Hematopoietic multipotent progenitor cell (in vitro differentiated cells): ENCODE data around the gene HOMER3. TPM values are rescaled to one million over a fixed set of nuclear protein-coding genes. Genes with fewer than 3 reads are reported as not detected.
A peak's percentile ranks its signal among the peaks of the same experiment; 100 is the strongest.
"Not testable (repeated sequence)": the region's sequence is repeated elsewhere in the genome, so short reads cannot be mapped to it uniquely, and the experiment has no call there.

Experiments used
- DNase-seq, 3 donors: peaks; one replicate each; pipeline ENCODE4 v3.0.0-alpha.2; 2011 to 2015; ENCODE audit warnings: low read depth in 2 of 3, low spot score in 2 of 3
- total RNA-seq: library from RNA; depleted of rRNA; stranded (reverse); fragments of >200 nt; gene quantifications from one replicate; pipeline ENCODE4 v1.2.3, GENCODE V29; 2012

HOMER3 gene
- total RNA-seq, 1 donor, result 4.8 TPM

GRCh38 chr19:18904334-18905057 lies 36.5 kb downstream of the HOMER3 start:
- no peak for DNase-seq

DNA sequence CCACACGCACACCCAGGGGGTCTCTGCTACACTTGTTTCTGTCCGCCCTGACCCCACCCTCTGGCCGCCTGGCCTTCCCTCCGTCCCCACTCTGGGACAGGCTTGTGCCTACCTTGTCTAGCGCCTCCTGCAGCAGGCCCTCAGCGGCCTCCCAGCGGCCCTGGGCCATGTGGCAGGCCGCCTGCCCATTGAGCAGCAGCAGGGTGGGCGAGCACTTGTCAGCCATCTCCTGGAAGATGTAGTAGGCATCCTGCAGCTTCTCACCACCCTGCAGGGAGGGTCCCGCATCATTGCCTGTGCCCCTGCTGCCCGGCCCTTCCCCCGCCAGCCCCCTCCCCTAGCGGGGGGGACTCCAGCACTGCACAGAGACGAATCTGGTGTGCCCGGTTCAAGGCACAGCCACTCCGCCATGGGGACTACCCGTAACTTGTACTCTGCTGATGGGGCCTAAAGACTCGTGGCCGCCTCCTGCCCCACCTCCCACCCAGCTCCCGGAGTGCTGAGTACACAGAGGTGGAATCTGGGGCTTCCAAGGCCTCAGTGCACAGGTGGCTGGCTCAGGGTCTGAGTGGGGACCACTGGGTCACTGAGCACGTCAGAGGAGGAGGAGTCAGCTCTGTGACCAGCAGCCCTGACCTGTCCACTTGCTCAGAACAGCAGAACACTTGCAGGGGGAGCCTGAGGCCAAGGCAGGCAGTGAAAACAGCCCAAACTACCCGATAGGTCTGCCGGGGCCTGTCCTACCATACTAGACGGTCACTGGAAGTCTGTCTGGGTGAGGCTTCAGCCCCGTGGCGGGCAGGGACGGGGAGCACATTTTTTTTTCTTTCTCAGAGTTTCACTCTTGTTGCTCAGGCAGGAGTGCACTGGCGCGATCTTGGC lies 37.6 kb downstream of the HOMER3 start:
- no peak for DNase-seq

DNA sequence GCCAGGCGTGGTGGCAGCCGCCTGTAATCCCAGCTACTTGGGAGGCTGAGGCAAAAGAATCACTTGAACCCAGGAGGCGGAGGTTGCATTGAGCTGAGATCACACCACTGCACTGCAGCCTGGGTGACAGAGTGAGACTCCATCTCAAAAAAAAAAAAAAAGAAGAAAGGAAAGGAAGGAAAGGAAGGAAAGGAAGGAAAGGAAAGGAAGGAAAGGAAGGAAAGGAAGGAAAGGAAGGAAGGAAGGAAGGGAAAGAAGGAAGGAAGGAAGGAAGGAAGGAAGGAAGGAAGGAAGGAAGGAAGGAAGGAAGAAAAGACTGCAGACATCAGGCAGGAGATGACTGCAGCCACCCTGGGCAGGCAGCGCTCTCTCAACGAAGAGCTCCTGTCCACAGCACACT lies 38.5 kb downstream of the HOMER3 start:
- not testable (repeated sequence) for DNase-seq

- DNase-seq, result no peak
Measured at GRCh38 chr19:18901491-18901890, 39.5 kb downstream of the HOMER3 start.

DNA sequence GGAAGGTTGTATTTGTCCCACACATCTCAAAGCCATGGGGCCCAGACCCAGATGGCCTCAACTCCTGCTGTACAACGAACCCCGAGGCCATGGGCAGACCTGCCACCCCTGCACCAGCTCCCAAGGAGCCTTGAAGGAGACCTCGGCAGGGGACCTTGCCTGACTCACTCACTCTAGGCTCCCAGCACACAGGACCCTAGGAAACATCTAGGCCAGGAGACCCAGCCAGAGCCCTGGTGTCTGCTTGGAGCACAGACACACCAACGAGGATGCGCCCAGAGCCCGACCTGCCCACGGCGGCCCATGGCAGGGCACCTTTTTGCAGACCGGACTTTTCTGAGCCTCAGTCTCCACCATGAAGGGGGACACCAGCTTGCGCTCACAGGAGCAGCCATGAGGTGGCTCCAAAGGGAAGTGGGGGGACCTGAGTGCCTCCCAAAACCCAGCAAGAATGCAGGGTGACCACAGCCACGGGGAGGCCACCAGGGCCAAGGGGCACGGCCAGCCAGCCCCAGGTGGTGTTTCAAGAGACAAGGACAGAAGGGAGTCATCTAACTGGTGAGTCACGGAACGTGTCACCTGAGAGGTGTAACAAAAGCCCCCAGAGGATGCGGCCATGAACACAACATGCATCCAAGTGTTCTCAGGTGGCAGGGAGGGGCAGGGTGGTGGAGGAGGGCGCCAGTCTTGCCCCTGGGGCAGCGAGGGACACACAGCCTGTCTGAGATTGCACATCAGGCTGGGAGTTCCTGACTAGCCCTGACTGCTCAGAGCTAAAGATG lies 40.1 kb downstream of the HOMER3 start:
- no peak for DNase-seq

DNA sequence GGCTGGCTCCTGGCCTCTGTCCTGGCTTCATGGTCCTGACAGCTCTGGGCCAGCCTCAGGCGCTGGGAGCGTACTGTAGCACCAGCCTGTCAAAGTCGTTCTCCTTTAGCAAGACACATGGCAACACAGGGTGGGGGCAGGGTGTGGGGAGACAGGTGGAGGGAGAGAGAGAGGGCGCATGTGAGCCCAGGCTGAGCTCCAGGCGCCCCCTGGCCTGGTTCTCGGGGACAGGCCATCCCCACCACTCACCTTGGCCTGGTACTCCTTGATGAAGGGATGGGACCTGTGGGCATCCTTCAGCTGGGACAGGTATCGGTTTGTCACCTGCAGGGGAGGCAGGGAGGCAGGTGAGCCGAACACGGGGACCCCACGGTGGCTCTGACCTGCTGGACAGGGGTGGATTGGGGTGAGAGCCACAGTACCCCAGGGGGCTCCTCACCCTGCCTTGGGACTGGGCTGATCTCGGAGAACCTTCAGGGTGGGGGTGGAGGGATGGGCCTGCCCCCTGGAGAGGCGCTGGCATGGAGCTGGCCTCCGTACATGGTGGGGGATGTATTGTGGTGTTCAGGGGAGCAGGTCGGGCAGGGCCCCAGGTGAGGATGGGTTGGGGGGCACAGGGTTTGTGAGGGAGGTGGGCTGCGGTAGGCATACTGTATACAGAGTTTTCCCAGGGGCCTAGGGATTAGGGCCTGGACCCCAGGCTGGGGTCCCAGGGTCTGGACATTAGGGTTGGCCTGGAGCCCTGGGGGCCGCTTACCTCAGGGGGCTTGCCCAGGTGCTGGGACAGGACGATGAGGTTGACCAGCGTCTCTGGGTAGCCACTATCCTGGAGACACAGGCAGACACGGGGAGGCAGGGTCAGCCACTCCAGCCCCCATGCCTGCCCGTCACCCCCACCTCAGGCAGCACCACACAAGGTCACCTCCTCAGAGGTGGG lies 41.1 kb downstream of the HOMER3 start:
- DNase-seq, result no peak

DNA sequence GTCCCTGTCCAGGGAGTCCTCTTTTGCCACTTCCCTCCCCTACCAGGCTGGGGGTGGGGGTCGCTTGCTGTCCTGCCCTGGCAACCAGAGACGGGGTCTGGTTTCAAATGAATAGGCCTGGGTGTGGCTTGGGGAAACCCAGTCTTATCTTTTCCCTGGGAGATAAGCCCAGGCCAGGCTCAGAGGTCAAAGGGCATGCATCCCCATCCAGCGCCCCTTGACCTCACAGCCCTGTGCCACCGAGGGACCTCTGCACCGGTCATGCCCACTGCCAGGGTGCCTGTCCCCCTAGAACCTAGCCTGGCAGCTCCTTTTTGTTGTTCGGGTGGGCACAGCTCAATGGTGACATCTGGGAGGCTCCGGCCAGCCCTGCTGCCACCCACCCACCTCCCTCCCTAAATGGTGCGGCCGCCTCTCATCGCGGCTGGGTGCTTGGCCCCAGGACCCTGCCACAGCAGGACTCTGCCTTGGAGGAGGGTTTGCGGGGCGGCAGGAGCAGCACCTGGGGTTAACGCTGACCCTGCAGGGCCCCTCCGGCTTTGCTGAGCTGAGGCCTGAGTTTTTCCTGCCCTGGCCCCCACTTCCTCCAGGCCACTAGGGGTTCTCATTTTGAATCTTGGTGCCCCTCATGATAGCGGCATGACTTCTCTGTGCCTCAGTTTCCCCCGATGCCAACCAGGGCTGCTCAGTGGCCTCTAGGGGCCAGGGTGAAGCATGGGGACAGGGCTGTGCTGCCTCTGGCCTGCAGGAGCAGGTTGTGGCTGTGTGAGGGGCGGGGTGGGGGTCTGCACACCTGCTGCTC lies 42.2 kb downstream of the HOMER3 start:
- DNase-seq, result no peak

DNA sequence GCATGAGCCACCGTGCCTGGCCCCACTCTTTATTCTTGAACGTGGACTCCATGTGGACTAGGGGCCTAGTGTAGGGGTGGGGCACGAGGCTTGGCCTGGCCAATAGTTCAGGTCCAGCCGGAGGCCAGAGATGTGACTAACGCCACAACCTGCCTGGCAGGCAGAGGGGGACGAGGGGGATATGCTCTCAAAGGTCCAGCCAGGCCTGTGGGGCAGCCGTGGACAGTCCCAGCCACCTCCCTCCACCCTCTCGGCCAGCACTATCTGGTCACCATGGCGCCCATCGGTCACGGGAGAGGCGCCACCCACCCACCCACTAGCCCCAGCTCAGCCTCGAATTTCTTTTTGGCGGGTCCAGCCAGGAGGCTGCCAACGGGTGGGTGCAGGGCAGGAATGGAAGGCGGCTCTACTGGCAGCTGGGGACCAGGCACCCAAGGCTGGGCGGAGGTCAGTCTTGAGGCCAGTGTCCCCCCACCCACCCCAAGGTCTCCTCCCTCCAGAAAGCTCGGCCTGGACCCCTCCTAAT lies 42.9 kb downstream of the HOMER3 start:
- no peak for DNase-seq

GRCh38 chr19:18897094-18898029 lies 43.7 kb downstream of the HOMER3 start:
- no peak for DNase-seq

- DNase-seq, result peak in 1 of 3 donors; percentile 13
Measured at GRCh38 chr19:18896421-18896841, 44.6 kb downstream of the HOMER3 start.

DNA sequence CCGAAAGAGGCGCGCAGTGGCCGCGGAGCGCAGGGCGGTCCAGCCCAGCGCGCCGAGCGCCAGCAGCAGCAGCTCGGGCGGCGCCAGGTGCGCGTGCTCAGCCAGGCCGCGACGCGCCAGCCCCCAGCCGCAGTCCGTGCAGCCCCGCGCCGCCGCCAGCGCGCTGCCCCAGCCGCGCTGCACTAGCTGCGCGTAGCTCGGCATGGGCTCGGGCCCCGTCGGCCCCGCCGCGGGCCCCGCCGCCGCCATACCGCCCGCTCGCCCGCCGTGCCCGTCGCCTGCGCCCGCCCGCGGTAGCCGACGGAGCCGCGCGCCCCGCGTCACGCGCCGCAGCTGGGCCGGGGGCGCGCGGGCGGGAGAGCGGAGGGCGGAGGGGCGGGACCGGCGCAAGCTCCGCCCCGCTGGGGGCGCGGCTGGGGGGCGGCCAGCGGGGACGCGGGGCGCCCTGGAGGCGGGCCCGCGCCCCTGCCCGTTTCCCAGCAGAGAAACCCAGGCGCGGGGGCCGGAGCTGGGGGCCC lies 45.1 kb downstream of the HOMER3 start, which contains the start of gene CERS1:
Gene CERS1, minus strand, starts transcription at position 335 of the 518 bp plus-strand sequence. Its CDS starts 86 bp downstream, at position 249.
- peak in 1 of 3 donors; percentile 28 for DNase-seq

DNA sequence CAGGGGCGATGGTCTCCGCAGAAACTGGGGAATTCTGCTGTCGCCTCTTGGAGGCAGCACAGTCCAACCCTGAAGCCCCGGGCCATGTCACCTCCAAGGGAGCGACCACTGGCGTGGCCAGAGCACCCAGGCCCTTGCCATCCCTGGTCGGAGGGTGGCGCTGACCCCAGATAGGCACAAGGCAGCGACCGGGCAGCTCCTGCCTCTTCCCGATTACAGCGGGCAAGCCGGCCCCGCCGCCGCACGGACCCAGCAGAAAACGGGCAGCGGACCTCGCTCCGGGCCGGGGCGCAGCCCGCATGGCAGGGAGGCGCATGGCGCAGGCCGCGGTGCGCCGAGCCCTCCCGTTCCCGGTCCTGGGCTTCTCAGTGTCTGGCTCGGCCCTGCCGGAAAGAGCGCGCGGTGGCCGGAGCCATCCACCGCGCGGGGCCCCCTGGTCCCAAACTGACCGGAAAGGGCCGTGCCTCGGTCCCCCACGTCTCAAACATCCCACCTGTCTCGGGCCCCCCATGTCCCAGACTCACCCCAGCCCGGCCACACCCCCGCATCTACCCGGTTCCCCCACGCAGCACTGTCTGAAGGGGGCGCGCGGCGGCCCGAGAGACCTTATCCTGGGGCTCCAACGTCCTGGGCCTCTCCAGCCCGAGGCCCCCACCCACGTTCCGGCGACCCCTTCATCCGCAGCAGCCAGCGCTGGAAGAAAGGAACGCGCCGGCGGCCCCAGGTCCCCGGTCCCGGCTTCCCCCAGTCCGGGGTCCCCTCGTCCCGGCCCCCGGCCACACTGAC lies 45.8 kb downstream of the HOMER3 start:
- DNase-seq, result peak in 1 of 3 donors; percentile 24

DNA sequence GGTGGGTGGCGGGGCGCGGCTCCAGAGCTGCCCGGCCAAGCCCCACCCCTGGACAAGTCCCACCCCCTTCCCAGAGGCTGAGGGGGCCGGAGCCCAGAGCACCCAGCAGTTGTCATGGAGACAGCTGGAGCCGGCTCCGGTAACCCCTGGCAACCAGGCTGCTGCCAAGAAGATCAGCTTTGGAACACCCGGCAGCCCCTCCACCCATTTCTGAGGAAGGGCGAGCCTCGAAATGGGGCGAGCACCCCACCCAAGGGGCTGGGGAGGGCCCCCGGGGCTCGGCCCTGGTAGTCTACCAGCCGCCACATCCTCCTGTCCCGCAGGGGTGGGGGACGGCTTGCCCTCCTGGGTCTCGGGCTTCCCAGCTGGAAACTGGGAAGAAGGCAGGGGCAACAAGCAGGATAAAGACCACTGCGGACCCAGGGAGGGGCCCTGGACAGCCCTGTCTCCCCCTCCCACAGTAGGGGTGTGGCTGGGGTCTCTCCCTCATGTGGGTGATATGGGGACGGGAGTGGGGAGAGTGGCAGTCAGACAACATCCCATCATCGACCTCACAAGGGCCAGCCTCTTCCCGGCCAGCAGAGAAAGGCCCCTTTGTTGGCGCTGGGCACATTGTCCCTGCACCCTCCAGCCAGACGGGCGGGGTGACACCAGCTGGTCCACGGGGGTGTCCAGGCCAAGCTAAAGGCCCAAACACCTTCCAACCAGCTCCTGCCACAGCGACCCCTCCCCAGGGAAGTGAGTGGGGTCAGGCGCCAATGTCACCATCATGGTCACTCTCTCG lies 46.6 kb downstream of the HOMER3 start:
- no peak for DNase-seq

- no peak for DNase-seq
Measured at GRCh38 chr19:18893587-18894253, 47.3 kb downstream of the HOMER3 start.
